ENCODE data around the gene TARS1.

- TF ChIP-seq CTCF (IDR thresholded peaks at IDR 0.05), result no peak
- TF ChIP-seq POLR2A (IDR thresholded peaks at IDR 0.05), result no peak
Observed at GRCh38 chr5:33408816-33409215, 31.9 kb upstream of the TARS1 start.
